ENCODE data around the gene ZDHHC22.

Gene ZDHHC22

DNA sequence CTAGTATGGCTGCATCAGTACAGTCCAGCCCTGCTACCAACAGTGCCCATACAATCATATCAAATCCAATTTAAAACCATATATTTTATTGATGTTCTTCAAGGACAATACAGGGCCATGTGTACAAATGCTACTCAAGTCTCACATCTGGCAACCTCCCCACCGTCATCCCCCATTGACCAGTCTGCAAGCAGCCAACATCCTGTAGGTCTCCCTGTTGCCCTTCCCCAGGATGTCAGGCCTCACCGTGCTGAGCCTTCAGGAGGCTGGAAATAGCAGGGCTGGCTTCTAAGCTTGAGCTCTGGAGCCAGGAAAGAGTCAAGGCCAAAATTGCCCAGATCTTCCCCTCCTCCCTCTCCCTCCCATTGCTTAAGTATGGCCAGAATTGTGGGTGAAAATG is 10.4 kb downstream of the ZDHHC22 start (continued):
- no peak for TF ChIP-seq ZNF121 (tag by site-specific recombination; IDR thresholded peaks at IDR 0.05)
- TF ChIP-seq ZNF701 (tag by site-specific recombination; IDR thresholded peaks at IDR 0.05): no peak
- no peak for TF ChIP-seq ZNF560 (tag by site-specific recombination; IDR thresholded peaks at IDR 0.05; ENCODE audit: borderline replicate concordance)
- TF ChIP-seq GFI1B (tag by site-specific recombination; IDR thresholded peaks at IDR 0.05): no peak
- no peak for TF ChIP-seq HOXD13 (CRISPR knock-in tag; IDR thresholded peaks at IDR 0.05; ENCODE audit: borderline replicate concordance)
- no peak for TF ChIP-seq ZNF544 (tag by site-specific recombination; IDR thresholded peaks at IDR 0.05)
- TF ChIP-seq, protein P1, sequence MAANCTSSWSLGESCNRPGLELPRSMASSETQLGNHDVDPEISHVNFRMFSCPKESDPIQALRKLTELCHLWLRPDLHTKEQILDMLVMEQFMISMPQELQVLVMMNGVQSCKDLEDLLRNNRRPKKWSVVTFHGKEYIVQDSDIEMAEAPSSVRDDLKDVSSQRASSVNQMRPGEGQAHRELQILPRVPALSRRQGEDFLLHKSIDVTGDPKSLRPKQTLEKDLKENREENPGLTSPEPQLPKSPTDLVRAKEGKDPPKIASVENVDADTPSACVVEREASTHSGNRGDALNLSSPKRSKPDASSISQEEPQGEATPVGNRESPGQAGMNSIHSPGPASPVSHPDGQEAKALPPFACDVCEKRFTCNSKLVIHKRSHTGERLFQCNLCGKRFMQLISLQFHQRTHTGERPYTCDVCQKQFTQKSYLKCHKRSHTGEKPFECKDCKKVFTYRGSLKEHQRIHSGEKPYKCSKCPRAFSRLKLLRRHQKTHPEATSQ (tag by site-specific recombination; IDR thresholded peaks at IDR 0.05): no peak
- TF ChIP-seq ZNF555 (tag by site-specific recombination; conservative IDR thresholded peaks at IDR 0.05): no peak
- TF ChIP-seq, protein P2, sequence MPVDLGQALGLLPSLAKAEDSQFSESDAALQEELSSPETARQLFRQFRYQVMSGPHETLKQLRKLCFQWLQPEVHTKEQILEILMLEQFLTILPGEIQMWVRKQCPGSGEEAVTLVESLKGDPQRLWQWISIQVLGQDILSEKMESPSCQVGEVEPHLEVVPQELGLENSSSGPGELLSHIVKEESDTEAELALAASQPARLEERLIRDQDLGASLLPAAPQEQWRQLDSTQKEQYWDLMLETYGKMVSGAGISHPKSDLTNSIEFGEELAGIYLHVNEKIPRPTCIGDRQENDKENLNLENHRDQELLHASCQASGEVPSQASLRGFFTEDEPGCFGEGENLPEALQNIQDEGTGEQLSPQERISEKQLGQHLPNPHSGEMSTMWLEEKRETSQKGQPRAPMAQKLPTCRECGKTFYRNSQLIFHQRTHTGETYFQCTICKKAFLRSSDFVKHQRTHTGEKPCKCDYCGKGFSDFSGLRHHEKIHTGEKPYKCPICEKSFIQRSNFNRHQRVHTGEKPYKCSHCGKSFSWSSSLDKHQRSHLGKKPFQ (tag by site-specific recombination; IDR thresholded peaks at IDR 0.05): no peak

DNA sequence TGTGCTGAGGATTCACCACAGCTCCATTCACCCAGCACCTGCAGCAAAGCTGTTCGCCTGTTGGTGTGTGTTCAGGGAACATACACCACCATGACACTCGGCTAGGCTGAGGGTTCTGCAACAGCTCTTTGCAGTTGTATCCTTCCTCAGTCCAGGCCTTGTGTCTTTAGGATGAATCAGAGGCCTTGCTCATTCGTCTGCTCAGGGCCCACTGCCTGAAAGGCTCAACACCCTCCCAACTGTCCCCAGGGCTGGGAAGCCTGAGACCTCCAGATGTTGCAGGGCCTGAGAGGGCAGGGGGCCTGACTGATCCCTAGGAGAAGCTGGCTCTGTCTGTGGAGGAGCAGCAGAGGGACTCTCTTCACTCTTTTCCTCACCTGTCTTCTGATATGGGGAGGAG is 11.2 kb downstream of the ZDHHC22 start:
- Histone ChIP-seq H3K27ac (ENCODE audit: extremely low read depth, low read depth, low read length) (no peak overlapping the region), H3K4me3 (ENCODE audit: low read depth, low read length) (no peak overlapping the region), H3K9me3 (ENCODE audit: control insufficient read depth, insufficient read depth, low read depth, low read length) (no peaks in the 10 kb centered on the region), H3K36me3 (ENCODE audit: control insufficient read depth in 2 of 2, insufficient read depth in 1 of 2, low read length in 2 of 2) (no peaks in the 10 kb centered on the region), H3K4me1 (ENCODE audit: control insufficient read depth, insufficient read depth, low read length) (no peaks in the 10 kb centered on the region)
- CTCF ChIA-PET: interaction anchor here (1.6 kb wide), 1 partner anchor 21 kb away, joined by 4 read pairs; no protein-coding TSS in a partner anchor
- TF ChIP-seq, protein P3, sequence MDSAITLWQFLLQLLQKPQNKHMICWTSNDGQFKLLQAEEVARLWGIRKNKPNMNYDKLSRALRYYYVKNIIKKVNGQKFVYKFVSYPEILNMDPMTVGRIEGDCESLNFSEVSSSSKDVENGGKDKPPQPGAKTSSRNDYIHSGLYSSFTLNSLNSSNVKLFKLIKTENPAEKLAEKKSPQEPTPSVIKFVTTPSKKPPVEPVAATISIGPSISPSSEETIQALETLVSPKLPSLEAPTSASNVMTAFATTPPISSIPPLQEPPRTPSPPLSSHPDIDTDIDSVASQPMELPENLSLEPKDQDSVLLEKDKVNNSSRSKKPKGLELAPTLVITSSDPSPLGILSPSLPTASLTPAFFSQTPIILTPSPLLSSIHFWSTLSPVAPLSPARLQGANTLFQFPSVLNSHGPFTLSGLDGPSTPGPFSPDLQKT (IDR thresholded peaks at IDR 0.05; ENCODE audit: borderline replicate concordance, low read depth, low read length): no peak
- TF ChIP-seq, protein P4, sequence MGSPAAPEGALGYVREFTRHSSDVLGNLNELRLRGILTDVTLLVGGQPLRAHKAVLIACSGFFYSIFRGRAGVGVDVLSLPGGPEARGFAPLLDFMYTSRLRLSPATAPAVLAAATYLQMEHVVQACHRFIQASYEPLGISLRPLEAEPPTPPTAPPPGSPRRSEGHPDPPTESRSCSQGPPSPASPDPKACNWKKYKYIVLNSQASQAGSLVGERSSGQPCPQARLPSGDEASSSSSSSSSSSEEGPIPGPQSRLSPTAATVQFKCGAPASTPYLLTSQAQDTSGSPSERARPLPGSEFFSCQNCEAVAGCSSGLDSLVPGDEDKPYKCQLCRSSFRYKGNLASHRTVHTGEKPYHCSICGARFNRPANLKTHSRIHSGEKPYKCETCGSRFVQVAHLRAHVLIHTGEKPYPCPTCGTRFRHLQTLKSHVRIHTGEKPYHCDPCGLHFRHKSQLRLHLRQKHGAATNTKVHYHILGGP (tag by site-specific recombination; IDR thresholded peaks at IDR 0.05): no peak
- no peak for TF ChIP-seq ZNF2 (tag by site-specific recombination; IDR thresholded peaks at IDR 0.05)
- TF ChIP-seq ZNF629 (tag by site-specific recombination; IDR thresholded peaks at IDR 0.05): no peak
- no peak for TF ChIP-seq FEZF1 (tag by site-specific recombination; IDR thresholded peaks at IDR 0.05)
- no peak for TF ChIP-seq ZNF19 (tag by site-specific recombination; IDR thresholded peaks at IDR 0.05; ENCODE audit: low read depth)
- no peak for TF ChIP-seq ZNF555 (tag by site-specific recombination; conservative IDR thresholded peaks at IDR 0.05)
- TF ChIP-seq, protein P5, sequence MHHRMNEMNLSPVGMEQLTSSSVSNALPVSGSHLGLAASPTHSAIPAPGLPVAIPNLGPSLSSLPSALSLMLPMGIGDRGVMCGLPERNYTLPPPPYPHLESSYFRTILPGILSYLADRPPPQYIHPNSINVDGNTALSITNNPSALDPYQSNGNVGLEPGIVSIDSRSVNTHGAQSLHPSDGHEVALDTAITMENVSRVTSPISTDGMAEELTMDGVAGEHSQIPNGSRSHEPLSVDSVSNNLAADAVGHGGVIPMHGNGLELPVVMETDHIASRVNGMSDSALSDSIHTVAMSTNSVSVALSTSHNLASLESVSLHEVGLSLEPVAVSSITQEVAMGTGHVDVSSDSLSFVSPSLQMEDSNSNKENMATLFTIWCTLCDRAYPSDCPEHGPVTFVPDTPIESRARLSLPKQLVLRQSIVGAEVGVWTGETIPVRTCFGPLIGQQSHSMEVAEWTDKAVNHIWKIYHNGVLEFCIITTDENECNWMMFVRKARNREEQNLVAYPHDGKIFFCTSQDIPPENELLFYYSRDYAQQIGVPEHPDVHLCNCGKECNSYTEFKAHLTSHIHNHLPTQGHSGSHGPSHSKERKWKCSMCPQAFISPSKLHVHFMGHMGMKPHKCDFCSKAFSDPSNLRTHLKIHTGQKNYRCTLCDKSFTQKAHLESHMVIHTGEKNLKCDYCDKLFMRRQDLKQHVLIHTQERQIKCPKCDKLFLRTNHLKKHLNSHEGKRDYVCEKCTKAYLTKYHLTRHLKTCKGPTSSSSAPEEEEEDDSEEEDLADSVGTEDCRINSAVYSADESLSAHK (tag by site-specific recombination; IDR thresholded peaks at IDR 0.05): no peak
- no peak for TF ChIP-seq ZNF274 (IDR thresholded peaks at IDR 0.05; ENCODE audit: low read length)
- no peak for TF ChIP-seq ZNF274 (tag by site-specific recombination; IDR thresholded peaks at IDR 0.05; ENCODE audit: borderline replicate concordance)
- TF ChIP-seq ZSCAN23 (tag by site-specific recombination; IDR thresholded peaks at IDR 0.05): no peak
- no peak for TF ChIP-seq ZBTB17 (tag by site-specific recombination; IDR thresholded peaks at IDR 0.05)
- TF ChIP-seq ZNF433 (tag by site-specific recombination; IDR thresholded peaks at IDR 0.05; ENCODE audit: low read depth): no peak
- no peak for TF ChIP-seq ZNF610 (tag by site-specific recombination; IDR thresholded peaks at IDR 0.05; ENCODE audit: borderline replicate concordance)
- no peak for TF ChIP-seq ZNF132 (tag by site-specific recombination; IDR thresholded peaks at IDR 0.05; ENCODE audit: borderline replicate concordance)
- TF ChIP-seq KLF8 (tag by site-specific recombination; IDR thresholded peaks at IDR 0.05): no peak
- no peak for TF ChIP-seq ZNF366 (tag by site-specific recombination; conservative IDR thresholded peaks at IDR 0.05)
- no peak for TF ChIP-seq ZNF112 (tag by site-specific recombination; IDR thresholded peaks at IDR 0.05)
- no peak for TF ChIP-seq ZNF48 (tag by site-specific recombination; IDR thresholded peaks at IDR 0.05)
- TF ChIP-seq ZSCAN16 (tag by site-specific recombination; IDR thresholded peaks at IDR 0.05): no peak
- TF ChIP-seq ZNF596 (tag by site-specific recombination; IDR thresholded peaks at IDR 0.05): no peak
- POLR2A ChIA-PET: no interaction called here
